HAP-1 (cell line): ENCODE results near the gene JSRP1.
A peak's percentile ranks its signal among the peaks of the same experiment; 100 is the strongest.

Source experiments
- DNase-seq, 2 experiments: peaks; one replicate each; pipeline ENCODE4 v3.0.0-alpha.2; 2016 to 2020; ENCODE audit warnings: low spot score in 2 of 2
- H3K27me3 ChIP-seq: fragments of 250-450 bp; sonication (Bioruptor Pico); 2 replicates; pipeline ENCODE4 v1.5.1; 2020; ENCODE audit warnings: low read depth, mild to moderate bottlenecking, moderate library complexity
- H3K36me3 ChIP-seq: fragments of 250-450 bp; sonication (Bioruptor Pico); replicated peaks from 2 replicates; pipeline ENCODE4 v1.5.1; 2020; ENCODE audit warnings: mild to moderate bottlenecking
- H3K4me1 ChIP-seq: fragments of 250-450 bp; sonication (Bioruptor Pico); 2 replicates; pipeline ENCODE4 v1.5.1; 2020; ENCODE audit warnings: mild to moderate bottlenecking
- H3K4me3 ChIP-seq: fragments of 250-450 bp; sonication (Bioruptor Pico); 2 replicates; pipeline ENCODE4 v1.5.1; 2020; ENCODE audit warnings: mild to moderate bottlenecking, moderate library complexity
- H3K9me3 ChIP-seq: fragments of 250-450 bp; sonication (Bioruptor Pico); 2 replicates; pipeline ENCODE4 v1.5.1; 2020; ENCODE audit warnings: mild to moderate bottlenecking, moderate library complexity
- in situ Hi-C: fragments of 300-500 bp; cut with MboI; formaldehyde crosslinking; loops from 3 replicates; pipeline ENCODE4 v1.14.3; 2020; ENCODE audit warnings: low sequenced_read_pairs, inconsistent platforms, mixed read lengths

JSRP1 gene

DNA sequence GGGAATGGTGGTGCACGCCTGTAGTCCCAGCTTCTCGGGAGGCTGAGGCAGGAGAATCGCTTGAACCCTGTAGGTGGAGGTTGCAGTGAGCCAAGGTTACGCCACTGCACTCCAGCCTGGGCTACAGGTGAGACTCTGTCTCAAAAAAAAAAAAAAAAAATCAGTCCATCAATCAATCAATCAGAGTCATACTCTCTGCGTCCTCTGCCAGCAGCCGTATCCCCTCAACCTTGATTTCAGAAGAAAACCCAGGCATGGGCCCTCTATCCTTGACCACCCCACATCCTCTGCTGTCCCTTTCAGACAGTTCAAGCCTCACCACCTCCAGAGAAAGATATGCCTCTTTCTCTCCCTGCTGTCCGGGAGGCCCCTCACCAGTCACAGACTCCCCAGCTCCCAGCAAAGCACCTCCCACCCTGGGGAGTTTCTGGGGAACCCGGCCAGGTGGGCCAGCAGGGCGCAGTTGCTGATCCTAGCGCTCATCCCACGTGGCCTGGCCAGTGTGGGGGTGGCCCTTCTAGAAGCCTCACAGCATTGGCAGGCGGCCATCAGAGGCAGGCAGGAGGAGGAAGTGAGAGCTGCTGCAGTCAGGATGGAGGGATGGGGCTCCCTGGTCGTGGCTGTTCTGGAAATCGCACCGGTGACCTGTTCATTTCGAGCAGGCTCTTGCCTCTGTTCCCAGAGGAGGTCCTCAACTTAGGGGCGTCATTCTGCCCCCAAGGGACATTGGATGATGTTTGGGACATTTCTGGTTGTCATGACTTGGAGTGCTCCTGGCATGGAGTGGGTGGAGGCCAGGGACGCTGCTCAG lies 10.2 kb upstream of the JSRP1 start:
- Histone ChIP-seq H3K9me3 (no peaks in the 10 kb centered on the region), H3K36me3 (peaks cover 16% of the 10 kb centered on the region), H3K4me3 (no peak overlapping the region), H3K27me3 (no peaks in the 10 kb centered on the region), H3K4me1 (no peaks in the 10 kb centered on the region; the same call in 1 of the 2 replicates)
- DNase-seq = no peak
- in situ Hi-C loops = no loop called here

DNA sequence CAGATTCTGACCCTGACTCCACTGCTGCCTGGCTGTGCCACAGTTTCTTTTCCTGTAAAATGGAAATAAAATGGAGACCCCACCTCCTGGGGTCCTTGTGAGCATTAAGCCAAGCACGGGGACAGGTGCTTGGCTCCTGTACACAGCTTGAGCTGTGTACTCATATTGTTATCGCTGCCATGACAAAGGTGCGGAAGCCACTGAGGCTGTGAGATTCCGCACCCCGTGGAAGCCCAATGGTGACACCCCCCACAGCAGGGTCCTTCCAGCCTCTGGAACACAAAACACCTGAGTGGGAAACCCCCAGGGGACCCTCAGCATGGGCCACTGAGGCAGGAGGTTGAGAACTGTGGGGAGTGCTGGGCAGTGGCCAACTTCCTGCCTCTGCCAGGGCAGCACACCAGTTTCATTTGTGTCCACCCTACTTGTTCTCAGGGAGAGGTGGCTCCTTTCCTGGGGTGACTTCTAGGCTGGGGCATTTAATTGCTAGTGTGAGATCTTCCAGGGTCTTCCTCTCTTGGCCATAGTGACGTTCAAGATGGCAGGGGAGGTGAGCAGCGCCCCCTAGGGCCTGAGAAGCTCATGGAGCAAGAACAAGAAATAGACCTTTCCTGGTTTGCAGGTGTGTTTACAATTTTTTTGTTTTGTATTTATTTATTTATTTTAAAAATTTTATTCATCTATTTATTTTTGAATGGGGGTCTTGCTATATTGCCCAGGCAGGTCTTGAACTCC lies 5.4 kb upstream of the JSRP1 start:
- Histone ChIP-seq H3K4me1 (no peaks in the 10 kb centered on the region), H3K9me3 (no peaks in the 10 kb centered on the region), H3K4me3 (no peak overlapping the region), H3K36me3 (no peaks in the 10 kb centered on the region), H3K27me3 (no peaks in the 10 kb centered on the region)
- in situ Hi-C loops = no loop called here
- DNase-seq = peak in 1 of 2 experiments; percentile 68

DNA sequence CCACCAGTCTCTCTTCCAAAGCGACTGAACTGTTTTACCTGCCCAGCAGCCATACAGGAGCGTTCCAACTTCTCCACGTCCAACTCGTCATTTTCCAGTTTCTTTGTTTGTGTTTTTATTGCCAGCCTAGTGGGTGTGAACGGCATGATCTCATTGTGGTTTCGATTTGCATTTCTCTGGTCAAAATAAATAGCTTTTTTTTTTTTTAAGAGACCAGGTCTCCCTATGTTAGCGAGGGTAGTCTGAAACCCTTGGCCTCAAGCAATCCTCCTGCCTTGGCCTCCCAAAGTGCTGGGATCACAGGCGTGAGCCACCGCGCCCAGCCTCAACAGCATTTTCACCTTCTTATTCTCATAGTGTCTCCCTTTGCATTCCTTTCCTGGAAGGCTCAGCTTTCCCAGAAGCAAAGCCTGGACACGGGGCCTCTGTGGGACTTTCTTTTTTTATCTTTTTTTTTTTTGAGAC lies 4.2 kb upstream of the JSRP1 start:
- Histone ChIP-seq H3K36me3 (no peaks in the 10 kb centered on the region), H3K4me1 (no peaks in the 10 kb centered on the region), H3K4me3 (no peak overlapping the region), H3K27me3 (no peaks in the 10 kb centered on the region), H3K9me3 (no peaks in the 10 kb centered on the region)
- no peak for DNase-seq
- in situ Hi-C loops = no loop called here

DNA sequence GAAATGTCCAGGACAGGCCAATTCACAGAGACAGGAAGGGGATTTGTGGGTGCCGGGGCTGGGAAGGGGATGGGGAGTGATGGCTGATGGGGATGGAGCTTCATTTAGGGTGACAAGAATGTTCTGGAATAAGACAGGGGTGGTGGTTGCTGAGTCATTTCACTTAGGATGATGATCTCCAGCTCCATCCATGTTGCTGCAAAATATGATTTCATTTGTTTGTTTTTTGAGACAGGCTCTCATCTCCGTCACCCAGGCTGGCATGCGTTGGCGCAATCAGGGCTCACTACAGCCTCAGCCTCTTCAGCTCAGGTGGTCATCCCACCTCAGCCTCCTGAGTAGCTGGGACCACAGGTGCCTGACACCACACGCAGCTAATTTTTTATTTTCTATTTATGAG lies 3.1 kb upstream of the JSRP1 start:
- DNase-seq = no peak
- H3K36me3 ChIP-seq = no peaks in the 10 kb centered on the region
- no peak overlapping the region for H3K4me3 ChIP-seq
- no peaks in the 10 kb centered on the region for H3K27me3 ChIP-seq
- in situ Hi-C loops = no loop called here
- no peaks in the 10 kb centered on the region for H3K4me1 ChIP-seq
- H3K9me3 ChIP-seq = no peaks in the 10 kb centered on the region

DNA sequence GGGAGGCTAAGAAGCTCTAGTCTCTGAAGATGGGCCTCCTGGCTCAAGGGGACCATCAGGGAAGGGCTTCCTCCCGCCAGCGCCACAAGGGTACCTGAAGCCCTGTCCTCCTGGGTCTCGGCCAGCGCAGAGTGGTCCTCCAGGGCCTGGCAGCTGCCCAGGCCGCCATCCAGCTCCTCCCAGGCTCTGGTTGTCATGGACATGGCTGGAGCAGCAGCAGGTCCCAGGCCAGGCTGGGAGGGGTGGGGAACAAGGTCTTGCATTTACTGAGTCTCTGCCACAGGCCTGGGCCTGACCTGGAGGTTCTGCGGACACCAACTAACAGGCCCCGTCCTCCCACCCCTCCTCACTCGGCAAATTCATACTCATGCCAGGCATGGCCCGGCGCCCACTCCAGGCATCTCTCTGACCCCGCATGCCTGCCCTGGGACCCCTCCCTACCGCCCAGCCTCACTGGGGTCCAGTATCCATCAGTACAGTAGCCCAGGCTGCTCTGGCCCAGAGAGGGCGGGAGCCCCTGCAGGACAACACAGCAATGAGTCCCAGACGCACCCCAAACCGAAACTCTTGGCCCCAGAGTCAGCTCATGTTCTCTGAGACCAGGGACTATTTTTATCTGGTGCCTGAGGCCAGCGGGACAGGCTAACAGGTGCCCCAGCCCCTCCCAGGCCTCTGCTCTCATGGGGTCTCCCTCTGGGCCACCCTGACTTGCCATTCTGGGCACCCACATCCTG lies 938 bp downstream of the JSRP1 start:
- H3K4me3 ChIP-seq = no peak overlapping the region
- in situ Hi-C loops = no loop called here
- H3K27me3 ChIP-seq = no peaks in the 10 kb centered on the region
- no peak for DNase-seq
- no peaks in the 10 kb centered on the region for H3K4me1 ChIP-seq
- no peaks in the 10 kb centered on the region for H3K9me3 ChIP-seq
- H3K36me3 ChIP-seq = no peaks in the 10 kb centered on the region

DNA sequence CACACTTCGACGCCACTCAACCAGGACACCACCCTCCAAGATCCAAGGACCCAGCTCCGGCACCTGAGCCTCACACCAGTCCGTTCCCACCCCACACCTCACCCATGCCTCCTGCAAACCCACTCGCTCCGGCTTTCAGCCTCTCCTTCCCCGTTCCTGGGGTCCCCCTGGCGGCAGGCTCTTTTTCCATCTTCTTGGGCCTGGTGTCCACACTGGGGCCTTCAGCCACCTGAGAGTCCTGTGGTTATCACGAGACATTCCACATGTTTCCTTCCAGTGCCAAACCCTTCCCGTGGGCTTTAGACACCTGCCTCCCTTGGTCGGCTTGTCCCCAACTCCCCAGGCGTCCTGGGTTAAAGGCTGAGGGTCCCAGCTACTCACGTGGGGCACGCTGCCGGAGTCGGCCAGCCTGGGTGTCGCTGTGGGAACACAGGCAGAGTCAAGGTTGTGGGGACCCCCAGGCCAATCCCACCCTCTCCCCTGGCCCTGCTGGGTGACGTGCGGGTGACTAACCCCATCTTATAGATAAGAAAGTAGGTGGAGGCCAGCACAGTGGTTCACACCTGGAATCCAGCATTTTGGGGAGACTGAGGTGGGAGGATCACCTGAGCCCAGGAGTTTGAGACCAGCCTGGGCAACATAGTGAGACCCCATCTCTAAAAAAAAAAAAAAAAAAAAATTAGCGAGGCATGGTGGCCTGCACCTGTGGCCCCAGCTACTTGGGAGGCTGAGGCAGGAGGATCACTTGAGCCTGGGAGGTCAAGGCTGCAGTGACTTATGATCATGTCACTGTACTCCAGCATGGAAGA lies 1.9 kb downstream of the JSRP1 start:
- in situ Hi-C loops = no loop called here
- H3K36me3 ChIP-seq = no peaks in the 10 kb centered on the region
- no peak for DNase-seq
- no peaks in the 10 kb centered on the region for H3K9me3 ChIP-seq
- H3K27me3 ChIP-seq = no peaks in the 10 kb centered on the region
- no peaks in the 10 kb centered on the region for H3K4me1 ChIP-seq
- H3K4me3 ChIP-seq = no peak overlapping the region

DNA sequence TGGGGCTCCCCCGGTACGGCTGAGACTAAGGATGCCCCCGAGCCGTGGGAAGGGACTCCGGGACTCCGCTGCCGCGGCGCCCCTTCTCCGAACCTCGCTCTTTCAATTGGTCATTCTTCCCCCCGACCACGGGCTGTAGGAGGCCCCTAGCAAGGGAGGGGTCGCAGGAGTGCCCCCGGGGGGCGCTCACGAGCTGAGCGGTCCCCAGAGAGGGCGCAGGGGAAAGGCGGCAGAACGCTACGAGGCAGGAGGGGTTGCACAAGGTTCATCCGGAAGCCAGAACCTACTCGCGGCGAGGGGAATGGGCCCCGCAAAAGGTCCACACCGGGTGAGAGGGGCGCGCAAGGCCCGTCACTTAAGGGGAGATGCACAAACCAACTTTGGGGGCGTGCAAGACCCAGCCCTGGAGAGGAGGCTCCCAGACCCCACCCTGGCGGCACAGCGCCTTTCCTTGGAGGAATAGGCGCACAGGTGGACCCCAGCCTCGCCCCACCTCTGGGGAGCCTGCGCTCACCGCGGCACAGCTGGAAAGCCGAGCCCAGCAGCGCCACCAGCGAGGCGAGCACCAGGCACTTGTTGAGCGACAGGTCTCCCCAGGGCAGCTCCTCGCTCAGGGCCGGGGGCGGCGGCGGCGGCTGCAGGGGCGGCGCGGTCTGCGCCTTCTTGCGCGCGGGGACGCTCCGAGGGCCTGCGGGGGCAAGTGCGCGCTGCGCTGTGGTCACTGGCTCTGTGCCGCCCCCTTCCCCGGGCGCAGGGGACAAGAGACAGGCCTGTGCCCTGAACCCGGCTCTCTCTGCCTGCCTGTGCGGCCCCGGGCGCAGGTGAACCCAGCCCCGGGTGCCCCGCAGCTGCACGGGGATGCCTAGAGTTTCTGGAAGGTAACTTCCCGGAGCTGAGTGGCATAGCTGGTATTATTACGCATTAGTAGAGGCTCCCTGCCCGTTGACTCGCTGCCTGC lies 2.8 kb downstream of the JSRP1 start:
- Histone ChIP-seq H3K27me3 (no peaks in the 10 kb centered on the region), H3K4me3 (no peak overlapping the region), H3K36me3 (peaks cover 6% of the 10 kb centered on the region), H3K9me3 (no peaks in the 10 kb centered on the region), H3K4me1 (no peaks in the 10 kb centered on the region)
- no peak for DNase-seq
- in situ Hi-C loops = no loop called here

DNA sequence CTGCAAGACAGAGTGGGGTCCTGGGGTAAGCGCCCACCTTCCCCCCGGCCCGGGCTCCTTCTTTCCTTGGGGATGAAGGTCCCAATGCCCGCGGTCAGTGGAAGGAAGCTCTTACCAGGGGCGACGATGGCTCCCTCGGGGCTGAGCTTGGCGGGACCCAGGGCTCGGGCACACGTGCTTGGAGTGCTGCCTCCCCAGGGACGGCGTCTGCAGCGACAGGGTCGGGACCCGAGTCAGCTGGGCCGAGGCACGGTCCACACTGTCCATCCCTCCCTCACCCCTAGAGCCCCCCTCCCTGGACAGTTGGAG lies 3.5 kb downstream of the JSRP1 start:
- H3K36me3 ChIP-seq = peaks cover 8% of the 10 kb centered on the region
- in situ Hi-C loops = no loop called here
- no peaks in the 10 kb centered on the region for H3K4me1 ChIP-seq
- H3K27me3 ChIP-seq = no peaks in the 10 kb centered on the region
- H3K4me3 ChIP-seq = no peak overlapping the region
- no peaks in the 10 kb centered on the region for H3K9me3 ChIP-seq
- no peak for DNase-seq

DNA sequence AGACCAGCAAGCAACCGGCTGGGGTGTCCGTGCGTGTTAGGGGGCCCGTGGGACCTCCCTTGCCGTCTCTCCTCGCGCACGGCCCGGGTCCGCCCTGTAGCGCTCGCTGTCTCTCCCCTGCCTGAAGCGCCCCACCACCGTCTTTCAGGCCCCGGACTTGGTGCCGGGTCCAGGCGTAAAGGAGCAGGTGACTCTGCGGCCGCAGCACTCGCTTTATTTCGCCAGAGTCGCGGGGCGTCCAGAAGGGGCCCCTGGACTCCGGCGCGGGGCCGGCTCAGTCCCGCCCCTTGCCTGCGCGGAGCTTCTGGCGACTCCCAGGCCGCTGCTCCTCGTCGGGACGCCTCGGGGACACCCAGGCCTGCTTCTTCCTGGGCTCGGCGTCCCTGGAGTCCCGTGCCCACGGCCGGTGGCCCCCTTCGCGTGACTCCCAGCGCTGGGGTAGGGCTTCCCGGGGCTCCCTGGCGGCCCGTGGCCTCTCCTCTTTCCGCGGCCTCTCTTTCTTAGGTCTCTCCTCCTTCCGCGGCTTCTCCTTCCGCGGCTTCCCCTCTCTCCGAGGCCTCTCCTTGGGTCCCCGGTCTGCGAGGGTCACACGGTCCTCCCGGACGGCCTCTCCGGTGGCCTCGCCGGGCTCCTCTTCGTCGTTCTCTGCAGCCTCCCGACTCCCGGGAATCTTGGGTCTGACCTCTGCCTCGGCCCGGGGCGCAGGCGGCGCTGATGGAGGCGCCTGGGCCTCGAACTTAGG lies 4.0 kb downstream of the JSRP1 start:
- Histone ChIP-seq H3K27me3 (no peaks in the 10 kb centered on the region), H3K36me3 (peaks cover 13% of the 10 kb centered on the region), H3K4me1 (no peaks in the 10 kb centered on the region), H3K9me3 (no peaks in the 10 kb centered on the region), H3K4me3 (no peak overlapping the region)
- in situ Hi-C loops = no loop called here
- no peak for DNase-seq

DNA sequence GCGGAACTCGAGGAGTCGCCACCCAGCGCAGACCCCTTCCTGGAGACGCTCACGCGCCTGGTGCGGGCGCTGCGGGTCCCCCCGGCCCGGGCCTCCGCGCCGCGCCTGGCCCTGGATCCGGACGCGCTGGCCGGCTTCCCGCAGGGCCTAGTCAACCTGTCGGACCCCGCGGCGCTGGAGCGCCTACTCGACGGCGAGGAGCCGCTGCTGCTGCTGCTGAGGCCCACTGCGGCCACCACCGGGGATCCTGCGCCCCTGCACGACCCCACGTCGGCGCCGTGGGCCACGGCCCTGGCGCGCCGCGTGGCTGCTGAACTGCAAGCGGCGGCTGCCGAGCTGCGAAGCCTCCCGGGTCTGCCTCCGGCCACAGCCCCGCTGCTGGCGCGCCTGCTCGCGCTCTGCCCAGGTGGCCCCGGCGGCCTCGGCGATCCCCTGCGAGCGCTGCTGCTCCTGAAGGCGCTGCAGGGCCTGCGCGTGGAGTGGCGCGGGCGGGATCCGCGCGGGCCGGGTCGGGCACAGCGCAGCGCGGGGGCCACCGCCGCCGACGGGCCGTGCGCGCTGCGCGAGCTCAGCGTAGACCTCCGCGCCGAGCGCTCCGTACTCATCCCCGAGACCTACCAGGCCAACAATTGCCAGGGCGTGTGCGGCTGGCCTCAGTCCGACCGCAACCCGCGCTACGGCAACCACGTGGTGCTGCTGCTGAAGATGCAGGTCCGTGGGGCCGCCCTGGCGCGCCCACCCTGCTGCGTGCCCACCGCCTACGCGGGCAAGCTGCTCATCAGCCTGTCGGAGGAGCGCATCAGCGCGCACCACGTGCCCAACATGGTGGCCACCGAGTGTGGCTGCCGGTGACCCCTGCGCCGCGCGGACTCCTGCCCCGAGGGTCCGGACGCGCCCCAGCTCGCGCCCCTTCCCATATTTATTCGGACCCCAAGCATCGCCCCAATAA lies 4.8 kb downstream of the JSRP1 start:
- H3K9me3 ChIP-seq = no peaks in the 10 kb centered on the region
- no peak overlapping the region for H3K4me3 ChIP-seq
- no peaks in the 10 kb centered on the region for H3K27me3 ChIP-seq
- in situ Hi-C loops = no loop called here
- no peaks in the 10 kb centered on the region for H3K4me1 ChIP-seq
- peaks cover 22% of the 10 kb centered on the region for H3K36me3 ChIP-seq
- no peak for DNase-seq

DNA sequence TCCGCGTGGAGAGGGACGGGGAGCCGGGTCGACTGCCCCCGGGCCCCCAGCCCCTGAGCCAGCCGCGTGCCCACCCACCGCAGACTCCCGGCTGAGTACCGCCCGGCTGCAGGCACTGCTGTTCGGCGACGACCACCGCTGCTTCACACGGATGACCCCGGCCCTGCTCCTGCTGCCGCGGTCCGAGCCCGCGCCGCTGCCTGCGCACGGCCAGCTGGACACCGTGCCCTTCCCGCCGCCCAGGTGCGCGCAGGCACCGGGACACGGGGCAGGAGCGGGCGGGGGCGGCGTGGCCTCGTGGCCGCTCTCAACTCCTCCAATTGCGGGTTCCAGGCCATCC lies 5.5 kb downstream of the JSRP1 start:
- no peaks in the 10 kb centered on the region for H3K4me1 ChIP-seq
- H3K27me3 ChIP-seq = no peaks in the 10 kb centered on the region
- no peaks in the 10 kb centered on the region for H3K9me3 ChIP-seq
- no peak overlapping the region for H3K4me3 ChIP-seq
- DNase-seq = no peak
- H3K36me3 ChIP-seq = peaks cover 28% of the 10 kb centered on the region
- in situ Hi-C loops = no loop called here
